KMS-11 (cell line): ENCODE results near the gene RAD1.

Experiments used
- H2AFZ ChIP-seq: fragments of 200-600 bp; sonication (generic); 2 replicates; pipeline ENCODE4 v1.6.1; 2016; ENCODE audit warnings: antibody characterized with exemption, mixed run types, low read depth
- H3K27ac ChIP-seq: fragments of 200-600 bp; sonication (generic); 2 replicates; pipeline ENCODE4 v1.6.1; 2016; ENCODE audit warnings: mild to moderate bottlenecking, mixed run types
- H3K27me3 ChIP-seq: fragments of 200-600 bp; sonication (generic); 2 replicates; pipeline ENCODE4 v1.6.1; 2017; ENCODE audit warnings: mild to moderate bottlenecking, low read depth, mixed run types, moderate library complexity; ENCODE audit not compliant: insufficient read depth
- H3K36me3 ChIP-seq: fragments of 200-600 bp; sonication (generic); 2 replicates; pipeline ENCODE4 v1.6.1; 2017; ENCODE audit warnings: mild to moderate bottlenecking, mixed run types; ENCODE audit not compliant: insufficient read depth
- H3K4me1 ChIP-seq: fragments of 200-600 bp; sonication (generic); 2 replicates; pipeline ENCODE4 v1.6.1; 2016; ENCODE audit warnings: mild to moderate bottlenecking, low read depth, mixed run types; ENCODE audit not compliant: poor library complexity, severe bottlenecking
- H3K4me2 ChIP-seq: fragments of 200-600 bp; sonication (generic); 2 replicates; pipeline ENCODE4 v1.7.0; 2016; ENCODE audit warnings: mild to moderate bottlenecking, mixed run types
- H3K4me3 ChIP-seq: fragments of 200-600 bp; sonication (generic); IDR thresholded peaks from 2 replicates; pipeline ENCODE4 v1.6.1; 2017; ENCODE audit warnings: low read depth, low read length, mixed read lengths; ENCODE audit not compliant: insufficient read depth
- H3K79me2 ChIP-seq: fragments of 200-600 bp; sonication (generic); 2 replicates; pipeline ENCODE4 v1.6.1; 2016; ENCODE audit warnings: low read depth, mixed run types; ENCODE audit not compliant: insufficient read depth
- H3K9ac ChIP-seq: fragments of 200-600 bp; sonication (generic); 2 replicates; pipeline ENCODE4 v1.6.1; 2016; ENCODE audit warnings: mild to moderate bottlenecking, mixed run types
- H4K20me1 ChIP-seq: fragments of 200-600 bp; sonication (generic); 2 replicates; pipeline ENCODE4 v1.6.1; 2016; ENCODE audit warnings: mild to moderate bottlenecking, mixed run types; ENCODE audit not compliant: insufficient read depth
- TF ChIP-seq, protein P1 (sequence below): fragments of 200-600 bp; sonication (generic); conservative IDR thresholded peaks from 2 replicates; pipeline ENCODE4 v1.6.1; 2017; ENCODE audit warnings: low read depth, mild to moderate bottlenecking, antibody characterized with exemption, low read length, moderate library complexity, mixed read lengths

Gene RAD1

GRCh38 chr5:34876275-34876674 is 39.0 kb downstream of the RAD1 start:
- no peak overlapping the region for H3K4me2 ChIP-seq
- no peak overlapping the region for H3K9ac ChIP-seq
- TF ChIP-seq, protein P1, sequence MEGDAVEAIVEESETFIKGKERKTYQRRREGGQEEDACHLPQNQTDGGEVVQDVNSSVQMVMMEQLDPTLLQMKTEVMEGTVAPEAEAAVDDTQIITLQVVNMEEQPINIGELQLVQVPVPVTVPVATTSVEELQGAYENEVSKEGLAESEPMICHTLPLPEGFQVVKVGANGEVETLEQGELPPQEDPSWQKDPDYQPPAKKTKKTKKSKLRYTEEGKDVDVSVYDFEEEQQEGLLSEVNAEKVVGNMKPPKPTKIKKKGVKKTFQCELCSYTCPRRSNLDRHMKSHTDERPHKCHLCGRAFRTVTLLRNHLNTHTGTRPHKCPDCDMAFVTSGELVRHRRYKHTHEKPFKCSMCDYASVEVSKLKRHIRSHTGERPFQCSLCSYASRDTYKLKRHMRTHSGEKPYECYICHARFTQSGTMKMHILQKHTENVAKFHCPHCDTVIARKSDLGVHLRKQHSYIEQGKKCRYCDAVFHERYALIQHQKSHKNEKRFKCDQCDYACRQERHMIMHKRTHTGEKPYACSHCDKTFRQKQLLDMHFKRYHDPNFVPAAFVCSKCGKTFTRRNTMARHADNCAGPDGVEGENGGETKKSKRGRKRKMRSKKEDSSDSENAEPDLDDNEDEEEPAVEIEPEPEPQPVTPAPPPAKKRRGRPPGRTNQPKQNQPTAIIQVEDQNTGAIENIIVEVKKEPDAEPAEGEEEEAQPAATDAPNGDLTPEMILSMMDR = no peak
- H3K4me3 ChIP-seq = no peak overlapping the region
- no peaks in the 10 kb centered on the region for H4K20me1 ChIP-seq
- no peak overlapping the region for H3K27ac ChIP-seq
- no peaks in the 10 kb centered on the region for H3K4me1 ChIP-seq
- no peaks in the 10 kb centered on the region for H3K79me2 ChIP-seq
- no peak overlapping the region for H2AFZ ChIP-seq
- no peaks in the 10 kb centered on the region for H3K27me3 ChIP-seq
- no peaks in the 10 kb centered on the region for H3K36me3 ChIP-seq

- Histone ChIP-seq H3K4me1 (no peaks in the 10 kb centered on the region), H3K36me3 (no peaks in the 10 kb centered on the region), H3K27me3 (no peaks in the 10 kb centered on the region), H2AFZ (no peak overlapping the region), H3K27ac (no peak overlapping the region), H3K79me2 (no peaks in the 10 kb centered on the region), H3K4me3 (no peak overlapping the region), H3K4me2 (no peak overlapping the region), H4K20me1 (no peaks in the 10 kb centered on the region), H3K9ac (no peak overlapping the region)
- TF ChIP-seq, protein P1 = no peak
Measured at GRCh38 chr5:34870382-34870781, 44.9 kb downstream of the RAD1 start.

- no peaks in the 10 kb centered on the region for H3K27me3 ChIP-seq
- H3K4me2 ChIP-seq = no peak overlapping the region
- H3K36me3 ChIP-seq = no peaks in the 10 kb centered on the region
- H3K27ac ChIP-seq = no peak overlapping the region
- H4K20me1 ChIP-seq = no peaks in the 10 kb centered on the region
- no peak overlapping the region for H2AFZ ChIP-seq
- TF ChIP-seq, protein P1 = no peak
- no peaks in the 10 kb centered on the region for H3K4me1 ChIP-seq
- no peak overlapping the region for H3K4me3 ChIP-seq
- no peak overlapping the region for H3K9ac ChIP-seq
- no peaks in the 10 kb centered on the region for H3K79me2 ChIP-seq
Measured at GRCh38 chr5:34869256-34869655, 46.0 kb downstream of the RAD1 start.

DNA sequence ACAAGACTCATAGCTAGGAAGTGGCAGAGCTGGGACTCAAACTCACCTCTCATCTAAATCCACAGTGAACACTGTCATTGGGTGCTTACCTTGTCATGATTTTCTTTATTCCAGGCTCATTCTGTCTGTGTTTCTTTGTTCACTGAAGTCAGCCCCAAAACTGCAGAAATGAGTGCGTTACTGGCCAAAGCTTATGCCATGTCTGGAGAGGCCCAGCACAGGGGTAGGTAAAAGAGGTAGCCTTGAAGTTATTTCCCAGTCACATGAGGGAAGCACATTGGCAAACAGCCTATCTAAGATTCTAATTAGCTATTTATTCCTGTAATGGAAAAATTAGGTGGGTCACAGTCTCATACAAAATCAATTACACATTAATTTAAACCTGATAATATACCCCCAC is 46.5 kb downstream of the RAD1 start:
- no peaks in the 10 kb centered on the region for H3K4me1 ChIP-seq
- H2AFZ ChIP-seq = no peak overlapping the region
- no peak overlapping the region for H3K9ac ChIP-seq
- H3K79me2 ChIP-seq = no peaks in the 10 kb centered on the region
- H3K4me2 ChIP-seq = no peak overlapping the region
- H3K27me3 ChIP-seq = no peaks in the 10 kb centered on the region
- H4K20me1 ChIP-seq = no peaks in the 10 kb centered on the region
- H3K27ac ChIP-seq = no peak overlapping the region
- H3K4me3 ChIP-seq = no peak overlapping the region
- TF ChIP-seq, protein P1 = no peak
- no peaks in the 10 kb centered on the region for H3K36me3 ChIP-seq
